Muscle layer of duodenum (tissue), 2 donors: ENCODE results near the gene CFAP65.
A peak's percentile ranks its signal among the peaks of the same experiment; 100 is the strongest.

ENCODE experiments used
- H3K27ac ChIP-seq: one replicate; pipeline ENCODE4 v1.7.0; 2013; ENCODE audit warnings: mild to moderate bottlenecking, low read length
- H3K27me3 ChIP-seq: one replicate; pipeline ENCODE4 v1.7.0; 2013; ENCODE audit warnings: low read depth, mild to moderate bottlenecking, control low read depth, low read length
- H3K36me3 ChIP-seq, 2 donors: one replicate each; pipeline ENCODE4 v1.7.0; 2013; ENCODE audit warnings: low read length in 2 of 2, control low read depth in 1 of 2, mild to moderate bottlenecking in 1 of 2; ENCODE audit not compliant: insufficient read depth in 2 of 2, control insufficient read depth in 1 of 2
- H3K4me1 ChIP-seq, 2 donors: one replicate each; pipeline ENCODE4 v1.7.0; 2013; ENCODE audit warnings: low read length in 2 of 2, mild to moderate bottlenecking in 2 of 2, control low read depth in 1 of 2, moderate library complexity in 1 of 2; ENCODE audit not compliant: insufficient read depth in 2 of 2, control insufficient read depth in 1 of 2
- H3K4me3 ChIP-seq, 2 donors: one replicate each; pipeline ENCODE4 v1.7.0; 2013; ENCODE audit warnings: low read length in 2 of 2, low read depth in 1 of 2, mild to moderate bottlenecking in 1 of 2
- H3K9me3 ChIP-seq, 2 donors: one replicate each; pipeline ENCODE4 v1.7.0; 2013; ENCODE audit warnings: low read length in 2 of 2, control low read depth in 1 of 2, mild to moderate bottlenecking in 1 of 2; ENCODE audit not compliant: control insufficient read depth in 1 of 2
- donor health status: healthy.

CFAP65 gene

GRCh38 chr2:218979846-218980734 lies 61.2 kb downstream of the CFAP65 start:
- no peaks in the 10 kb centered on the region for H3K36me3 ChIP-seq
- no peak overlapping the region for H3K27ac ChIP-seq
- H3K9me3 ChIP-seq = no peaks in the 10 kb centered on the region
- H3K27me3 ChIP-seq = peaks cover 46% of the 10 kb centered on the region
- peak overlapping the region; percentile 26 to 54 for H3K4me3 ChIP-seq
- H3K4me1 ChIP-seq = peaks cover 0 to 44% of the 10 kb centered on the region in 2 donors

GRCh38 chr2:218975060-218975777 lies 66.1 kb downstream of the CFAP65 start:
- H3K4me1 ChIP-seq = peaks cover 0 to 7% of the 10 kb centered on the region in 2 donors
- H3K9me3 ChIP-seq = no peaks in the 10 kb centered on the region
- no peak overlapping the region for H3K27ac ChIP-seq
- no peaks in the 10 kb centered on the region for H3K36me3 ChIP-seq
- no peak overlapping the region for H3K4me3 ChIP-seq
- peaks cover 13% of the 10 kb centered on the region for H3K27me3 ChIP-seq

GRCh38 chr2:218970894-218971293 lies 70.4 kb downstream of the CFAP65 start:
- Histone ChIP-seq H3K27me3 (peaks cover 8% of the 10 kb centered on the region), H3K36me3 (no peaks in the 10 kb centered on the region), H3K4me3 (no peak overlapping the region), H3K27ac (no peak overlapping the region), H3K9me3 (no peaks in the 10 kb centered on the region), H3K4me1 (no peaks in the 10 kb centered on the region)

GRCh38 chr2:218964041-218964771 lies 77.1 kb downstream of the CFAP65 start:
- peaks cover 43% of the 10 kb centered on the region for H3K27me3 ChIP-seq
- peaks cover 0 to 3% of the 10 kb centered on the region in 2 donors for H3K9me3 ChIP-seq
- H3K4me1 ChIP-seq = peaks cover 0 to 31% of the 10 kb centered on the region in 2 donors
- no peak overlapping the region for H3K27ac ChIP-seq
- no peaks in the 10 kb centered on the region for H3K36me3 ChIP-seq
- H3K4me3 ChIP-seq = no peak overlapping the region

GRCh38 chr2:218963601-218964000 lies 77.7 kb downstream of the CFAP65 start:
- Histone ChIP-seq H3K27me3 (peaks cover 49% of the 10 kb centered on the region), H3K27ac (no peak overlapping the region)

GRCh38 chr2:218962859-218963492 lies 78.3 kb downstream of the CFAP65 start:
- Histone ChIP-seq H3K27me3 (peaks cover 53% of the 10 kb centered on the region), H3K4me1 (peaks cover 0 to 34% of the 10 kb centered on the region in 2 donors), H3K4me3 (no peak overlapping the region), H3K9me3 (peaks cover 0 to 3% of the 10 kb centered on the region in 2 donors), H3K36me3 (no peaks in the 10 kb centered on the region), H3K27ac (no peak overlapping the region)

More at GRCh38 chr2:218963601-218964000, 77.7 kb downstream of the CFAP65 start:
- H3K4me3 ChIP-seq = no peak overlapping the region
- H3K4me1 ChIP-seq = peaks cover 0 to 34% of the 10 kb centered on the region in 2 donors
- H3K36me3 ChIP-seq = no peaks in the 10 kb centered on the region
- peaks cover 0 to 3% of the 10 kb centered on the region in 2 donors for H3K9me3 ChIP-seq

GRCh38 chr2:218961651-218962570 lies 79.4 kb downstream of the CFAP65 start:
- Histone ChIP-seq H3K9me3 (peaks cover 0 to 3% of the 10 kb centered on the region in 2 donors), H3K4me3 (no peak overlapping the region), H3K36me3 (no peaks in the 10 kb centered on the region), H3K4me1 (peaks cover 0 to 34% of the 10 kb centered on the region in 2 donors), H3K27me3 (peaks cover 53% of the 10 kb centered on the region), H3K27ac (no peak overlapping the region)

- peaks cover 0 to 34% of the 10 kb centered on the region in 2 donors for H3K4me1 ChIP-seq
- peaks cover 53% of the 10 kb centered on the region for H3K27me3 ChIP-seq
- peaks cover 0 to 3% of the 10 kb centered on the region in 2 donors for H3K9me3 ChIP-seq
- no peak overlapping the region for H3K27ac ChIP-seq
- H3K4me3 ChIP-seq = no peak overlapping the region
- no peaks in the 10 kb centered on the region for H3K36me3 ChIP-seq
Measured at GRCh38 chr2:218961229-218961628, 80.1 kb downstream of the CFAP65 start.

GRCh38 chr2:218960309-218961165 lies 80.8 kb downstream of the CFAP65 start:
- Histone ChIP-seq H3K4me1 (peaks cover 0 to 34% of the 10 kb centered on the region in 2 donors), H3K9me3 (peaks cover 0 to 3% of the 10 kb centered on the region in 2 donors), H3K4me3 (no peak overlapping the region), H3K27me3 (peaks cover 53% of the 10 kb centered on the region), H3K27ac (no peak overlapping the region), H3K36me3 (no peaks in the 10 kb centered on the region)
